ENCODE results near the gene EEF2K. TPM values are rescaled to one million over a fixed set of nuclear protein-coding genes. Genes with fewer than 3 reads are reported as not detected.

EEF2K gene
- total and polyA plus RNA-seq, 2 donors (not counting 1 experiment from before 2014, with no cell fraction given) = 11.8 to 28.7 TPM

- Histone ChIP-seq H3K9me3 (ENCODE audit: control extremely low read depth in 1 of 3, control insufficient read depth in 2 of 3, insufficient read depth in 1 of 3, low read length in 2 of 3) (no peaks in the 10 kb centered on the region), H3K79me2 (ENCODE audit: control insufficient read depth, insufficient read depth, low read length) (peaks cover 35% of the 10 kb centered on the region), H2AFZ (ENCODE audit: insufficient read depth, low read depth, low read length, poor library complexity, severe bottlenecking) (peak within 1 kb of the TSS; percentile 80), H3K36me3 (replicated peaks in 1 of 2; ENCODE audit: control extremely low read depth in 1 of 2, control insufficient read depth in 1 of 2, extremely low read depth in 1 of 2, insufficient read depth in 2 of 2, low read length in 1 of 2) (peaks cover 5 to 10% of the 10 kb centered on the region in 2 experiments), H3K4me1 (ENCODE audit: control insufficient read depth in 2 of 2, insufficient read depth in 2 of 2, low read length in 2 of 2) (peaks cover 18 to 35% of the 10 kb centered on the region in 2 donors), H3K27ac (ENCODE audit: low read length in 2 of 2) (peak within 1 kb of the TSS; percentile 93 to 94), H3K4me3 (ENCODE audit: control extremely low read depth in 1 of 5, extremely low read depth in 1 of 5, insufficient read depth in 1 of 5, low read depth in 2 of 5, low read length in 4 of 5) (peak within 1 kb of the TSS; percentile 73 to 97 (median 91)), H3K27me3 (replicated peaks in 1 of 4; ENCODE audit: control extremely low read depth in 1 of 4, control insufficient read depth in 3 of 4, insufficient read depth in 4 of 4, low read length in 3 of 4) (no peaks in the 10 kb centered on the region), H4K20me1 (ENCODE audit: control insufficient read depth, insufficient read depth, low read length, poor library complexity, severe bottlenecking) (peaks cover 31% of the 10 kb centered on the region), H3K4me2 (replicated peaks; ENCODE audit: low read depth, low read length, poor library complexity, severe bottlenecking) (peak within 1 kb of the TSS; percentile 83), H3K9ac (ENCODE audit: low read length) (peak within 1 kb of the TSS; percentile 84)
- Mint-ChIP-seq H3K4me3 (peak within 1 kb of the TSS; percentile 91), H3K9me3 (ENCODE audit: insufficient read depth) (no peaks in the 10 kb centered on the region), H3K4me1 (peaks cover 40% of the 10 kb centered on the region), H3K27me3 (no peaks in the 10 kb centered on the region), H3K27ac (peak within 1 kb of the TSS; percentile 99)
- DNase-seq (peak; percentile 100), ATAC-seq (ENCODE audit: low read depth) (peak; percentile 95)
- ChIA-PET POLR2A (interaction anchor here (0.6 to 2.3 kb wide), 5 partner anchors 18 to 344 kb away, joined by 3 to 15 read pairs (median 3); partner anchors contain the start of genes EEF2K and UQCRC2), CTCF (interaction anchor here (0.7 to 6.8 kb wide), 18 partner anchors 55 to 299 kb away, joined by 3 to 53 read pairs (median 6); partner anchors contain the start of genes EEF2K, MOSMO and PDZD9)
- intact Hi-C loops (cut with micrococcal nuclease) = loop anchor here (1.0 to 5.0 kb wide), 10 partner anchors 77 to 1140 kb away; partner anchors contain the start of genes CDR2, EEF2K, LDAF1 and PDZD9
- TF ChIP-seq CTCF (IDR thresholded peaks at IDR 0.05) (peak; percentile 86), EZH2 (IDR thresholded peaks at IDR 0.05; ENCODE audit: borderline replicate concordance, insufficient read depth, low read depth, low read length, poor library complexity, severe bottlenecking) (no peak)
- WGBS (ENCODE audit: insufficient coverage) = under 1% methylated on average over 76 of the region's 76 CpGs
Measured at GRCh38 chr16:22297114-22297870, 91.2 kb downstream of the EEF2K start, which contains the start of gene POLR3E. TSS of gene POLR3E (plus strand) at chr16:22297409. CDS start at chr16:22302969, 5,560 bp downstream.
